A673 (cell line): ENCODE data around the gene RHBDF2.
"Not testable (repeated sequence)": the region's sequence is repeated elsewhere in the genome, so short reads cannot be mapped to it uniquely, and the experiment has no call there.

Experiments
- EZH2 ChIP-seq: fragments of 200-600 bp; sonication (generic); IDR thresholded peaks from 2 replicates; pipeline ENCODE4 v1.6.1; 2017; ENCODE audit warnings: borderline replicate concordance, low read depth, mild to moderate bottlenecking, mixed read lengths, antibody characterized with exemption, low read length; ENCODE audit not compliant: poor library complexity, severe bottlenecking
- TF ChIP-seq, protein P1 (sequence below): fragments of 300-800, 200-600 bp; sonication (generic); conservative IDR thresholded peaks from 2 replicates; pipeline ENCODE4 v1.5.1; 2017; ENCODE audit warnings: low read depth, mild to moderate bottlenecking, antibody characterized with exemption, low read length, moderate library complexity, mixed read lengths

DNA sequence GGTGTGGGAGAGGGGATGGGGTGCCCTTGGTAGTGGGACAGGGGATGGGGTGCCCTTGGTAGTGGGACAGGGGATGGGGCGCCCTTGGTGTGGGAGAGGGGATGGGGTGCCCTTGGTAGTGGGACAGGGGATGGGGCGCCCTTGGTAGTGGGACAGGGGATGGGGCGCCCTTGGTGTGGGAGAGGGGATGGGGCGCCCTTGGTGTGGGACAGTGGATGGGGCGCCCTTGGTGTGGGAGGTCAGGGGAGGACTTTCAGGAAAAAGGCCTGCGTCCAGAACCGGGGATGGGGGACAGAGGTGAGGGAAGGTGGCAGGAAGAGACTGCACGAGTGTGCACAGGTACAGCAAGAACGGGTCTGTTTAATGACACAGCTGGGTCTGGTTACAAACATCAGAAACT, 25.8 kb upstream of the RHBDF2 start:
- TF ChIP-seq, protein P1, sequence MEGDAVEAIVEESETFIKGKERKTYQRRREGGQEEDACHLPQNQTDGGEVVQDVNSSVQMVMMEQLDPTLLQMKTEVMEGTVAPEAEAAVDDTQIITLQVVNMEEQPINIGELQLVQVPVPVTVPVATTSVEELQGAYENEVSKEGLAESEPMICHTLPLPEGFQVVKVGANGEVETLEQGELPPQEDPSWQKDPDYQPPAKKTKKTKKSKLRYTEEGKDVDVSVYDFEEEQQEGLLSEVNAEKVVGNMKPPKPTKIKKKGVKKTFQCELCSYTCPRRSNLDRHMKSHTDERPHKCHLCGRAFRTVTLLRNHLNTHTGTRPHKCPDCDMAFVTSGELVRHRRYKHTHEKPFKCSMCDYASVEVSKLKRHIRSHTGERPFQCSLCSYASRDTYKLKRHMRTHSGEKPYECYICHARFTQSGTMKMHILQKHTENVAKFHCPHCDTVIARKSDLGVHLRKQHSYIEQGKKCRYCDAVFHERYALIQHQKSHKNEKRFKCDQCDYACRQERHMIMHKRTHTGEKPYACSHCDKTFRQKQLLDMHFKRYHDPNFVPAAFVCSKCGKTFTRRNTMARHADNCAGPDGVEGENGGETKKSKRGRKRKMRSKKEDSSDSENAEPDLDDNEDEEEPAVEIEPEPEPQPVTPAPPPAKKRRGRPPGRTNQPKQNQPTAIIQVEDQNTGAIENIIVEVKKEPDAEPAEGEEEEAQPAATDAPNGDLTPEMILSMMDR: not testable (repeated sequence)
- TF ChIP-seq EZH2: not testable (repeated sequence)
